Measurements from ENCODE around the gene UPK1A. TPM values are rescaled to one million over a fixed set of nuclear protein-coding genes. Genes with fewer than 3 reads are reported as not detected.

Gene UPK1A
- total and polyA plus RNA-seq, 4 donors, result 0.54 to 1.5 TPM; not detected in 2

- Histone ChIP-seq H3K4me1 (ENCODE audit: control insufficient read depth in 1 of 2, insufficient read depth in 2 of 2, low read length in 2 of 2) (no peaks in the 10 kb centered on the region), H3K9me3 (ENCODE audit: control insufficient read depth, low read length) (no peaks in the 10 kb centered on the region), H3K4me3 (ENCODE audit: low read length in 2 of 2) (peak overlapping the region; percentile 76 to 93), H3K36me3 (ENCODE audit: control insufficient read depth in 1 of 2, insufficient read depth in 2 of 2, low read length in 1 of 2) (peaks cover 0 to 5% of the 10 kb centered on the region in 2 donors), H3K27ac (ENCODE audit: low read depth in 1 of 2, low read length in 2 of 2) (peak overlapping the region in 1 of 2 donors; percentile 37), H3K27me3 (ENCODE audit: control insufficient read depth in 1 of 2, insufficient read depth in 2 of 2, low read length in 1 of 2) (no peaks in the 10 kb centered on the region)
- WGBS, 2 donors, result 0 to 1% methylated on average over 55 to 77 of the region's 77 CpGs
- ATAC-seq (ENCODE audit: low FRiP score), result peak; percentile 97
- intact Hi-C loops (cut with DNase I), result loop anchor here (1.0 to 5.0 kb wide), 3 partner anchors 23 to 170 kb away; partner anchors contain the start of gene TMEM147 (in 1 of the 2)
- DNase-seq, result peak; percentile 96 to 98
Observed at GRCh38 chr19:35716801-35717664, 50.7 kb downstream of the UPK1A start.

- ATAC-seq (ENCODE audit: low FRiP score), result peak; percentile 84
- peak in 1 of 2 donors; percentile 98 for DNase-seq
- intact Hi-C loops (cut with DNase I), result loop anchor here (1.0 to 5.0 kb wide), 3 partner anchors 24 to 171 kb away; partner anchors contain the start of gene TMEM147 (in 1 of the 2)
- H3K4me1 ChIP-seq (ENCODE audit: control insufficient read depth in 1 of 2, insufficient read depth in 2 of 2, low read length in 2 of 2), result no peaks in the 10 kb centered on the region
- peak within 1 kb of the TSS in 1 of 2 donors; percentile 43 for H3K27ac ChIP-seq (ENCODE audit: low read depth in 1 of 2, low read length in 2 of 2)
- no peaks in the 10 kb centered on the region for H3K9me3 ChIP-seq (ENCODE audit: control insufficient read depth, low read length)
- peak within 1 kb of the TSS; percentile 76 to 93 for H3K4me3 ChIP-seq (ENCODE audit: low read length in 2 of 2)
- H3K36me3 ChIP-seq (ENCODE audit: control insufficient read depth in 1 of 2, insufficient read depth in 2 of 2, low read length in 1 of 2), result peaks cover 0 to 8% of the 10 kb centered on the region in 2 donors
- no peaks in the 10 kb centered on the region for H3K27me3 ChIP-seq (ENCODE audit: control insufficient read depth in 1 of 2, insufficient read depth in 2 of 2, low read length in 1 of 2)
- 1 to 2% methylated on average over 33 to 109 of the region's 109 CpGs for WGBS, 2 donors
Observed at GRCh38 chr19:35717665-35718344, 51.5 kb downstream of the UPK1A start, which contains the start of gene KMT2B. KMT2B (plus strand) TSS chr19:35718003; CDS start chr19:35718019, 16 bp downstream.

GRCh38 chr19:35718345-35719041, 52.2 kb downstream of the UPK1A start:
- H3K27me3 ChIP-seq (ENCODE audit: control insufficient read depth in 1 of 2, insufficient read depth in 2 of 2, low read length in 1 of 2), result no peaks in the 10 kb centered on the region
- ATAC-seq (ENCODE audit: low FRiP score) (no peak), DNase-seq (peak in 1 of 2 donors; percentile 85)
- peak overlapping the region in 1 of 2 donors; percentile 43 for H3K27ac ChIP-seq (ENCODE audit: low read depth in 1 of 2, low read length in 2 of 2)
- no peaks in the 10 kb centered on the region for H3K9me3 ChIP-seq (ENCODE audit: control insufficient read depth, low read length)
- H3K4me3 ChIP-seq (ENCODE audit: low read length in 2 of 2), result peak overlapping the region; percentile 76 to 93
- intact Hi-C loops (cut with DNase I), result loop anchor here in 1 of 2 donors (5.0 kb wide), 1 partner anchor 171 kb away; the partner anchor contains the start of gene TMEM147
- 1 to 2% methylated on average over 24 to 42 of the region's 42 CpGs for WGBS, 2 donors
- H3K4me1 ChIP-seq (ENCODE audit: control insufficient read depth in 1 of 2, insufficient read depth in 2 of 2, low read length in 2 of 2), result no peaks in the 10 kb centered on the region
- peaks cover 0 to 11% of the 10 kb centered on the region in 2 donors for H3K36me3 ChIP-seq (ENCODE audit: control insufficient read depth in 1 of 2, insufficient read depth in 2 of 2, low read length in 1 of 2)

- no peaks in the 10 kb centered on the region for H3K27me3 ChIP-seq (ENCODE audit: control insufficient read depth in 1 of 2, insufficient read depth in 2 of 2, low read length in 1 of 2)
- no peak for DNase-seq
- H3K4me3 ChIP-seq (ENCODE audit: low read length in 2 of 2), result no peak overlapping the region
- peaks cover 0 to 13% of the 10 kb centered on the region in 2 donors for H3K36me3 ChIP-seq (ENCODE audit: control insufficient read depth in 1 of 2, insufficient read depth in 2 of 2, low read length in 1 of 2)
- no peak overlapping the region for H3K27ac ChIP-seq (ENCODE audit: low read depth in 1 of 2, low read length in 2 of 2)
- ATAC-seq (ENCODE audit: low FRiP score), result no peak
- no peaks in the 10 kb centered on the region for H3K4me1 ChIP-seq (ENCODE audit: control insufficient read depth in 1 of 2, insufficient read depth in 2 of 2, low read length in 2 of 2)
- H3K9me3 ChIP-seq (ENCODE audit: control insufficient read depth, low read length), result no peaks in the 10 kb centered on the region
- intact Hi-C loops (cut with DNase I), result loop anchor here in 1 of 2 donors (5.0 kb wide), 2 partner anchors 172 to 562 kb away; partner anchors contain the start of gene TMEM147
- WGBS, 2 donors, result 84 to 86% methylated on average over 29 to 32 of the region's 32 CpGs
Observed at GRCh38 chr19:35719402-35720162, 53.3 kb downstream of the UPK1A start.

GRCh38 chr19:35720163-35720524, 53.8 kb downstream of the UPK1A start:
- H3K27me3 ChIP-seq (ENCODE audit: control insufficient read depth in 1 of 2, insufficient read depth in 2 of 2, low read length in 1 of 2), result no peaks in the 10 kb centered on the region
- ATAC-seq (ENCODE audit: low FRiP score) (no peak), DNase-seq (no peak)
- intact Hi-C loops (cut with DNase I), result loop anchor here in 1 of 2 donors (5.0 kb wide), 1 partner anchor 563 kb away; no protein-coding TSS in a partner anchor
- H3K4me3 ChIP-seq (ENCODE audit: low read length in 2 of 2), result no peak overlapping the region
- peaks cover 0 to 17% of the 10 kb centered on the region in 2 donors for H3K36me3 ChIP-seq (ENCODE audit: control insufficient read depth in 1 of 2, insufficient read depth in 2 of 2, low read length in 1 of 2)
- H3K9me3 ChIP-seq (ENCODE audit: control insufficient read depth, low read length), result no peaks in the 10 kb centered on the region
- no peak overlapping the region for H3K27ac ChIP-seq (ENCODE audit: low read depth in 1 of 2, low read length in 2 of 2)
- 86 to 87% methylated on average over 9 of the region's 9 CpGs for WGBS, 2 donors
- no peaks in the 10 kb centered on the region for H3K4me1 ChIP-seq (ENCODE audit: control insufficient read depth in 1 of 2, insufficient read depth in 2 of 2, low read length in 2 of 2)

- Histone ChIP-seq H3K4me3 (ENCODE audit: low read length in 2 of 2) (no peak overlapping the region), H3K27ac (ENCODE audit: low read depth in 1 of 2, low read length in 2 of 2) (no peak overlapping the region), H3K9me3 (ENCODE audit: control insufficient read depth, low read length) (no peaks in the 10 kb centered on the region), H3K27me3 (ENCODE audit: control insufficient read depth in 1 of 2, insufficient read depth in 2 of 2, low read length in 1 of 2) (no peaks in the 10 kb centered on the region), H3K36me3 (ENCODE audit: control insufficient read depth in 1 of 2, insufficient read depth in 2 of 2, low read length in 1 of 2) (peaks cover 0 to 20% of the 10 kb centered on the region in 2 donors), H3K4me1 (ENCODE audit: control insufficient read depth in 1 of 2, insufficient read depth in 2 of 2, low read length in 2 of 2) (no peaks in the 10 kb centered on the region)
- ATAC-seq (ENCODE audit: low FRiP score) (no peak), DNase-seq (no peak)
- intact Hi-C loops (cut with DNase I), result loop anchor here in 1 of 2 donors (5.0 kb wide), 1 partner anchor 563 kb away; no protein-coding TSS in a partner anchor
- 85 to 87% methylated on average over 16 to 17 of the region's 17 CpGs for WGBS, 2 donors
Observed at GRCh38 chr19:35720648-35721047, 54.3 kb downstream of the UPK1A start.

- DNase-seq (no peak), ATAC-seq (ENCODE audit: low FRiP score) (no peak)
- intact Hi-C loops (cut with DNase I), result loop anchor here in 1 of 2 donors (5.0 kb wide), 1 partner anchor 564 kb away; no protein-coding TSS in a partner anchor
Observed at GRCh38 chr19:35721374-35721773, 55.1 kb downstream of the UPK1A start.

More at GRCh38 chr19:35721374-35721773, 55.1 kb downstream of the UPK1A start:
- H3K4me3 ChIP-seq (ENCODE audit: low read length in 2 of 2), result no peak overlapping the region
- no peaks in the 10 kb centered on the region for H3K9me3 ChIP-seq (ENCODE audit: control insufficient read depth, low read length)
- no peaks in the 10 kb centered on the region for H3K4me1 ChIP-seq (ENCODE audit: control insufficient read depth in 1 of 2, insufficient read depth in 2 of 2, low read length in 2 of 2)
- no peaks in the 10 kb centered on the region for H3K27me3 ChIP-seq (ENCODE audit: control insufficient read depth in 1 of 2, insufficient read depth in 2 of 2, low read length in 1 of 2)
- peaks cover 0 to 20% of the 10 kb centered on the region in 2 donors for H3K36me3 ChIP-seq (ENCODE audit: control insufficient read depth in 1 of 2, insufficient read depth in 2 of 2, low read length in 1 of 2)
- H3K27ac ChIP-seq (ENCODE audit: low read depth in 1 of 2, low read length in 2 of 2), result no peak overlapping the region
- WGBS, 2 donors, result 90 to 93% methylated on average over 16 of the region's 16 CpGs

All from aorta (tissue), 5 donors.